Ishikawa (cell line): ENCODE results near the gene CCL11.

ENCODE experiments used
- CEBPB ChIP-seq: IDR thresholded peaks from 2 replicates; pipeline ENCODE4 v1.6.1; 2012
- CREB1 ChIP-seq: IDR thresholded peaks from 2 replicates; pipeline ENCODE4 v1.6.1; 2012; ENCODE audit warnings: low read depth
- EGR1 ChIP-seq: IDR thresholded peaks from 2 replicates; pipeline ENCODE4 v1.6.1; 2012
- EP300 ChIP-seq: IDR thresholded peaks from 2 replicates; pipeline ENCODE4 v1.6.1; 2012; ENCODE audit warnings: borderline replicate concordance
- FOXM1 ChIP-seq: IDR thresholded peaks from 2 replicates; pipeline ENCODE4 v1.6.1; 2012; ENCODE audit warnings: low read depth, borderline replicate concordance
- NFIC ChIP-seq: IDR thresholded peaks from 2 replicates; pipeline ENCODE4 v1.6.1; 2012
- RAD21 ChIP-seq: IDR thresholded peaks from 2 replicates; pipeline ENCODE4 v1.6.1; 2012; ENCODE audit warnings: low read depth
- TAF1 ChIP-seq: IDR thresholded peaks from 2 replicates; pipeline ENCODE4 v1.6.1; 2012; ENCODE audit warnings: low read depth, mild to moderate bottlenecking
- TCF12 ChIP-seq: IDR thresholded peaks from 2 replicates; pipeline ENCODE4 v1.6.1; 2012; ENCODE audit warnings: low read depth
- TEAD4 ChIP-seq: IDR thresholded peaks from 2 replicates; pipeline ENCODE4 v1.6.1; 2012
- USF1 ChIP-seq: IDR thresholded peaks from 2 replicates; pipeline ENCODE4 v1.6.1; 2012
- YY1 ChIP-seq: IDR thresholded peaks from 2 replicates; pipeline ENCODE4 v1.6.1; 2012; ENCODE audit warnings: low read depth
- ZBTB7A ChIP-seq: IDR thresholded peaks from 2 replicates; pipeline ENCODE4 v1.6.1; 2012; ENCODE audit warnings: low read depth
- TF ChIP-seq, protein P1 (sequence below): IDR thresholded peaks from 2 replicates; pipeline ENCODE4 v1.6.1; 2012
- TF ChIP-seq, protein P2 (sequence below): IDR thresholded peaks from 2 replicates; pipeline ENCODE4 v1.6.1; 2012; ENCODE audit warnings: low read depth, mild to moderate bottlenecking

Gene CCL11

DNA sequence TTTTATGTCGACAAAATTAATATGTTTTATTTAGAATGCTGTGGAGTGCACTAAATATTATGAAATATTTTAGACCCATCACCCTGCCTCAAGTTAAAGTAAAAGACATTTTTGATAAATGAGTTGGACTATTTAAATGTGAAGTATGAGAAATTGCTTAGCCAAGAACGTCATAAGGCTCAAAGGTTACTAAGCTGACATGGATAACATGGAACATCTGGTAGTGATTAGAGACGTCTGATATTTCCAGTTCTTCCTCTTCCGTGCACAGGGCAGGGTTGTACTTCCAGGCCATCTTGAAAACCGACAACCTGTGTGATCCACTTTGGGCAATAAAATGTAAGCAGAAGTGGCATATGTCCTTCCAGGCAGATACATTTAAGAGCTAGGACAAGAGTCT, 26.5 kb downstream of the CCL11 start:
- TF ChIP-seq, protein P1, sequence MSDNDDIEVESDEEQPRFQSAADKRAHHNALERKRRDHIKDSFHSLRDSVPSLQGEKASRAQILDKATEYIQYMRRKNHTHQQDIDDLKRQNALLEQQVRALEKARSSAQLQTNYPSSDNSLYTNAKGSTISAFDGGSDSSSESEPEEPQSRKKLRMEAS = no peak
- TF ChIP-seq TEAD4 = no peak
- TF ChIP-seq TAF1 = no peak

- no peak for TF ChIP-seq USF1
- no peak for TF ChIP-seq RAD21
- TF ChIP-seq NFIC = no peak
- TF ChIP-seq FOXM1 = no peak
- TF ChIP-seq EP300 = no peak
- no peak for TF ChIP-seq YY1
- no peak for TF ChIP-seq TAF1
- no peak for TF ChIP-seq CREB1
- no peak for TF ChIP-seq EGR1
- TF ChIP-seq, protein P1 = no peak
- TF ChIP-seq, protein P2, sequence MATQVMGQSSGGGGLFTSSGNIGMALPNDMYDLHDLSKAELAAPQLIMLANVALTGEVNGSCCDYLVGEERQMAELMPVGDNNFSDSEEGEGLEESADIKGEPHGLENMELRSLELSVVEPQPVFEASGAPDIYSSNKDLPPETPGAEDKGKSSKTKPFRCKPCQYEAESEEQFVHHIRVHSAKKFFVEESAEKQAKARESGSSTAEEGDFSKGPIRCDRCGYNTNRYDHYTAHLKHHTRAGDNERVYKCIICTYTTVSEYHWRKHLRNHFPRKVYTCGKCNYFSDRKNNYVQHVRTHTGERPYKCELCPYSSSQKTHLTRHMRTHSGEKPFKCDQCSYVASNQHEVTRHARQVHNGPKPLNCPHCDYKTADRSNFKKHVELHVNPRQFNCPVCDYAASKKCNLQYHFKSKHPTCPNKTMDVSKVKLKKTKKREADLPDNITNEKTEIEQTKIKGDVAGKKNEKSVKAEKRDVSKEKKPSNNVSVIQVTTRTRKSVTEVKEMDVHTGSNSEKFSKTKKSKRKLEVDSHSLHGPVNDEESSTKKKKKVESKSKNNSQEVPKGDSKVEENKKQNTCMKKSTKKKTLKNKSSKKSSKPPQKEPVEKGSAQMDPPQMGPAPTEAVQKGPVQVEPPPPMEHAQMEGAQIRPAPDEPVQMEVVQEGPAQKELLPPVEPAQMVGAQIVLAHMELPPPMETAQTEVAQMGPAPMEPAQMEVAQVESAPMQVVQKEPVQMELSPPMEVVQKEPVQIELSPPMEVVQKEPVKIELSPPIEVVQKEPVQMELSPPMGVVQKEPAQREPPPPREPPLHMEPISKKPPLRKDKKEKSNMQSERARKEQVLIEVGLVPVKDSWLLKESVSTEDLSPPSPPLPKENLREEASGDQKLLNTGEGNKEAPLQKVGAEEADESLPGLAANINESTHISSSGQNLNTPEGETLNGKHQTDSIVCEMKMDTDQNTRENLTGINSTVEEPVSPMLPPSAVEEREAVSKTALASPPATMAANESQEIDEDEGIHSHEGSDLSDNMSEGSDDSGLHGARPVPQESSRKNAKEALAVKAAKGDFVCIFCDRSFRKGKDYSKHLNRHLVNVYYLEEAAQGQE = no peak
- no peak for TF ChIP-seq TCF12
- TF ChIP-seq ZBTB7A = no peak
Observed at GRCh38 chr17:34313164-34313563, 27.6 kb downstream of the CCL11 start.

DNA sequence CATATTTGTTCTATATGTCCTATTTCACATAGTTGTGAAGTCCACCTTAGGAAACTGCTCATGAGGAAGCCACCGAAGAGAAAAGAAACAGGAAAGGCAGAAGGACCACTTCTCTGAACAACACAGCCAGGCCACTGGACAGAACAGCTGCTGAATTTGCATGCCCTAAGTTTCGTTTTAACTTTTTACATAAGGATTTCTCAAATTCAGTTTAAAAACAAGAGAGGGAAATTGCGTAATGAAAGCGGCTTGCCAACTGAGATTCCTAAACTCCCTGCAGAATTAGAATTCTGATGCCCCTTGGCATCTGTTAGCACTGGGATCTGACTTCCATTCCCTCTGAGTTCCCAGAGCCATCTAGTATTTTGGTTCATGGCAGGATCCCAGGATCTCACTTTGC, 28.7 kb downstream of the CCL11 start:
- no peak for TF ChIP-seq RAD21
- TF ChIP-seq USF1 = no peak
- TF ChIP-seq NFIC = no peak
- no peak for TF ChIP-seq YY1
- TF ChIP-seq, protein P1 = no peak
- no peak for TF ChIP-seq TEAD4
- no peak for TF ChIP-seq ZBTB7A
- no peak for TF ChIP-seq CREB1

- TF ChIP-seq YY1 (no peak), EGR1 (no peak), CEBPB (no peak), TEAD4 (no peak), RAD21 (no peak), ZBTB7A (no peak), EP300 (no peak), USF1 (no peak), TAF1 (no peak), TCF12 (no peak), NFIC (no peak), FOXM1 (no peak), CREB1 (no peak)
- TF ChIP-seq, protein P1 = no peak
- TF ChIP-seq, protein P2 = no peak
Observed at GRCh38 chr17:34318474-34318873, 32.9 kb downstream of the CCL11 start.

DNA sequence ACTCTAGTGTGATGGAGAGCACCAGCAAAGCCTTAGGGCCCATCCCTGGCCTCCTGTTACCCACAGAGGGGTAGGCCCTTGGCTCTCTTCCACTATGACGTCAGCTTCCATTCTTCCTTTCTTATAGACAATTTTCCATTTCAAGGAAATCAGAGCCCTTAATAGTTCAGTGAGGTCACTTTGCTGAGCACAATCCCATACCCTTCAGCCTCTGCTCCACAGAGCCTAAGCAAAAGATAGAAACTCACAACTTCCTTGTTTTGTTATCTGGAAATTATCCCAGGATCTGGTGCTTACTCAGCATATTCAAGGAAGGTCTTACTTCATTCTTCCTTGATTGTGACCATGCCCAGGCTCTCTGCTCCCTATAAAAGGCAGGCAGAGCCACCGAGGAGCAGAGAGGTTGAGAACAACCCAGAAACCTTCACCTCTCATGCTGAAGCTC, 33.5 kb downstream of the CCL11 start, which contains the start of gene CCL8:
Gene CCL8, plus strand, starts transcription at position 397 of the 445 bp plus-strand sequence. CDS start 67 bp downstream, outside the sequence.
- no peak for TF ChIP-seq YY1
- TF ChIP-seq, protein P2 = no peak
- no peak for TF ChIP-seq TEAD4
- TF ChIP-seq EP300 = no peak
- TF ChIP-seq CEBPB = no peak
